ENCODE measurements around the gene ANXA11.

The ANXA11 gene

GRCh38 chr10:80104066-80104926 is 101.0 kb downstream of the ANXA11 start:
- DNase-seq (ENCODE audit: low read depth): peak; percentile 4

Data from T follicular helper cell (primary cell).